Measurements from ENCODE around the gene SLC38A1.

The SLC38A1 gene

DNA sequence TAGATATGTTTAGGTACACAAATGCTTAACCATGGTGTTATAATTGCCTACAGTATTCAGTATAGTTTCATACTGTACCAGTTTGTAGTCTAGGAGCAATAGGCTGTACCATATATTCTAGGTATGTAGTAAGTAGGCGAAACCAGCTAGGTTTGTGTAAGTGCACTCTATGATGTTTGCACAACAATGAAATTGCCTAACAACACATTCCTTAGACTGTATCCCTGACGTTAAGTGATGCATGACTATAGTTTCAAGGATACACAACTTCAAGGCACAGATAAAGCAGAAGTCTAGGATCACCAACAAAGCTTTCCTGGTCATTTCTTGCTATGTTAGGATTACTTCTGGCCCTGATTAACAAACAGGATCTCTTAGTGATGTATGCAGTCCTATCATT is 135.1 kb downstream of the SLC38A1 start:
- no peak for ATAC-seq
- no peak for DNase-seq

Data from stimulated activated naive CD8-positive, alpha-beta T cell treated with anti-CD3 and anti-CD28 coated beads, Interleukin-15, Interleukin-2, amounts not matched to agents 100 U/mL and 50 U/mL, for 24 hours (primary cell).